ENCODE results near the gene CACNA1G.

Gene CACNA1G

DNA sequence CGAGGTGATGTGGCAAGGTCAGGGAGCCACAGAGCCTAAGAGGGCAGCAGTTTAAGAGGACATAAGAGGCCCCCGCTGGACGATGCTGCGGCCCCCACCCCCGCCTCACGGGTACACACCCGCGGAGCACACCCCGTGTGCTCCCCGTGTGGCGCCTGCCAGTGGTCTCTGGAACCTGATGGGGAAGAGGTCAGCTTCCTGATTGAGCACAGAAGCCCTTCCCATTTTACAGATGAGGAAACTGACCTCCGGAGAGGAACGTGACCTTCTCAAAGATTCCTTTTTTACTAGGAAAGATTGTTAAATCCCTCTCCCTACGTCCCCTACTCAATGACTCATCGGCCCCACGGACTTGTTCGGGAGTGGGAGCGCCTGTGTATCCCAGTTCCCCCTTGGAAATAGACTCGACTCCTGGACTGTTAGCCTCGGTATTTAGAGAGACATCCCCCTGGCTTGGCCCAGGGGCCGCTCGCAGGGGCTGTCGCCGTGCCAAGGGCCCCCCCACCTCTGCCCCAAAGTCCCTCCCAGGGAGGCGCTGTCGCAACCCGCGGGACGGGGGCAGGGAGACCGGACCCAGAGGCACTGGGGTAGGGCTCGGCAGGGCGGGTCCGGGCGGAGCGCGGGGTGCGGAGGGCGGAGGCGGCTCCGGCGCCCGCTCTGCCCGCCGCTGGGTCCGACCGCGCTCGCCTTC, 73.9 kb downstream of the CACNA1G start, which contains the start of gene ABCC3:
TSS of gene ABCC3 (plus strand) at position 658 of the 691 bp plus-strand sequence. CDS start 56 bp downstream, outside the sequence.
- DNase-seq (ENCODE audit: low spot score): no peak

DNA sequence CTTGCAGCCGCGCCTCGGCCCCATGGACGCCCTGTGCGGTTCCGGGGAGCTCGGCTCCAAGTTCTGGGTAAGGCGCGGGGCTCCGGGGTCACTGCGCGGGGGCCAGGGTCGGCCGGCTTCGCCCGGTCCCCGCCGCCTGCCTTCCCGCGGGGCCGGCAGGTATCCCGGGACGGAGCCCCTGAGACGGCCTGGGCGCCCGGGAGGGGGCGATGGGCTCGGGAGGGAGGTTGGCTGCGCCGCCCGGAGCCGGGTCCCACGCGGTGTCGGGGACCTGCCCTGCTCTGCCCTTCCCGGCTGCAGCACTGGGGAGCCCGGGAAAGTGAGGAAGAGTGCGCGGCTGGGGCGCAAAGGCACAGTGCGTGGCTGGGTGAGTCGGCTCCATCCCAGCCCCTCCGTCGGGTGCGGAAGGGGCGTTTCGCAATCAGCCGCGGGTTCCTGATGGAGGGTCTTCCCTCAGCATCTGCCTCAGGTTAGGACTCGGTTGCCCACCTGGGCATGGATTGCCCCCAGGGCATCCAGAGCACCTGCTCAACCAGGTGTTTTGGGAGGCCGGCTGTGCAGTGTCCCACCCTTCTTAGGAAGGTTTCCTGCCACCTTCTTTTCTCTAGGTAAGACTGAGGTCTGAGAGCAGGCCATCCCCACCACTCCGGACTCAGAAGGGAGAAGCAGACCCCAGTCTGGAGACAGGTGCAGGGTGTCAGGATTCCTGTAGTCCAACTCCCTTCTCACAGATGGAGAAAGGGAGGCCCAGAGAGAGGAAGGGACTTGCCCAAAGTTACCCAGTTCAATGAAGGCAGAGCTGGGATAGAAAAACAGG, 74.6 kb downstream of the CACNA1G start:
- DNase-seq (ENCODE audit: low spot score): no peak

DNA sequence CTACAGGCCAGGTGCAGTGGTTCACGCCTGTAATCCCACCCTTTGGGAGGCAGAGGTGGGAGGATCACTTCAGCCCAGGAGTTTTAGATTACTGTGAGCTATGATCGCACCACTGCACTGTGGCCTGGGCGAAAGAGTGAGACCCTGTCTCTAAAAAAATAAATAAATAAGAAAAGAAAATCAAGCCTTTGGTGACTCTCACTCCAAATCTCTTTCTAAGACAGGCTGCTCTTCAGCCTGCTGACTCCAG, 75.1 kb downstream of the CACNA1G start:
- DNase-seq (ENCODE audit: low spot score): no peak

- DNase-seq (ENCODE audit: low spot score): no peak
These were observed 75.7 kb downstream of the CACNA1G start for GRCh38 chr17:50635982-50636803.

- no peak for DNase-seq (ENCODE audit: low spot score)
These were observed 76.3 kb downstream of the CACNA1G start for GRCh38 chr17:50636804-50637195.

DNA sequence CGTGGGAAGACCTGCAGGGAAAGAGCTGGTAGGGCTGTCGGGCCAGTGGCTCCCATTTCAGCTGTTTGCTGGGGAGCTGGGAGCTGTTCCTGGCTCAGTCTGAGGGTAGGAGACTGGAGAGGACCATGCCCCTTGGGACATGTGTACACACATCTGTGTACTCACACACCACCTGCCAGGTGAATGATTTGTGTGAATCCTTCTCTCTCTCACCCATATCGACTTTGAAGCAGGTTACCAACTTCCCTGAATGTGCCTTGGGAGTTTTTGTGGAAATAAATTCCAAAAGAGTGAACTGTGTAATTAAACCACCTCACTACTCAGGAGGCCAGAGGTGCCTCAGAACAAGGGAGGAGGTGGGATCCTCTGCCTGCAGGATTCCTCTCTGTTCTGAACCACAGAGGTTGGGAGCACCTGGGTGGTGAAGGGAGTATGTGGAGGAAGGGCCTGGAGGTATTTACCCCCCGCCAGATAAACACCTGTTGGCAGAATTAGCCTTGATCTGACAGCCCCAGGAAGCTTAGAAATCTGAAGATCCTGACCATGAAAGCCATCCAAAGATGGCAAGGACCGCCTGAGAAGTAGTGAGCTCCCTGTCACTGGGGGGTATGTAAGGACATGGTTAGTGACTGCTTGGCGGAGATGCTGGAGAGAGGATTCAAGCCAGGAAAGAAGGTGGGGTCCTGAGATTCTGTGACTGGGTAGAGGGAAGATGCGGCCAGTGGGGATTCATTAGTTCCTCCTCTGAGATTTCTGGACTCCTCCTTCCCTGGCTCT, 77.5 kb downstream of the CACNA1G start:
- no peak for DNase-seq (ENCODE audit: low spot score)

DNA sequence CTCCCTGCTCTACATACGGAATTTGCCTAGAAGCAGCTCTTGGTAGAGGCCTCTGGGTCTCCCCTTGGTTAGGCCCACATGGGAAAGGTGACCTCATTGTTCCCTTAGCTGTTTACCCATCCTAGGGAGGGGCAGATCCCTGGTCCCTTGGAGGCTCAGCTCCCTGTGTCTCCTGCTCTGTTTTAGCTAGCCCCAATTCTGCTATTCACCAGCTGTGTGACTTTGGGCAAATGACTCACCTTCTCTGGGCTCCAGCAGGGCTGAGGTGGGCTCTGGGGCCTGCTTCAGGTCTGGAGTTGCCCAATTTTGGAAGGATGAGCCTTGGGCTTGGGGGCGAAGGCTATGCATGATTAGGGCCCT, 78.1 kb downstream of the CACNA1G start:
- no peak for DNase-seq (ENCODE audit: low spot score)

GRCh38 chr17:50638966-50639713, 78.6 kb downstream of the CACNA1G start:
- DNase-seq (ENCODE audit: low spot score): no peak

GRCh38 chr17:50640686-50641351, 80.3 kb downstream of the CACNA1G start:
- DNase-seq (ENCODE audit: low spot score): no peak

DNA sequence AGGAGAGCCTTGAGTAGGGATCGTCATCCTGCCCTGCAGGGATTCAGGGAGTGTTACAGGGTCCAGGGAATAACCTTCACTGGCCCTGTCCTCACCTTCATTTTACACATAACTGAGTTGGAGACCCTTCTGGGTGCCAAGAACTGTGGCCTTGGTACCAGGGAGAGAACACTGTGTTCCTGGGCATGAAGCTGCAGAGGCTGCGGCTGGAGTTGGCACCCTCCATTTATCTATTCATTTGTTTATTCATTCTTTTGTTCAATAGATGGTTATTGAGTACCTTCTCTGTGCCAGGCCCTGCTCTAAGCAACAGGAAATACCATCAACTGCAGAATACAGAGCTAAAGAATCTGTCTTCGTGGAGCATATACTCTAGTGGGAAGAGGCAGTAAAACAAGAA, 80.8 kb downstream of the CACNA1G start:
- no peak for DNase-seq (ENCODE audit: low spot score)

GRCh38 chr17:50642071-50642721, 81.7 kb downstream of the CACNA1G start:
- no peak for DNase-seq (ENCODE audit: low spot score)

DNA sequence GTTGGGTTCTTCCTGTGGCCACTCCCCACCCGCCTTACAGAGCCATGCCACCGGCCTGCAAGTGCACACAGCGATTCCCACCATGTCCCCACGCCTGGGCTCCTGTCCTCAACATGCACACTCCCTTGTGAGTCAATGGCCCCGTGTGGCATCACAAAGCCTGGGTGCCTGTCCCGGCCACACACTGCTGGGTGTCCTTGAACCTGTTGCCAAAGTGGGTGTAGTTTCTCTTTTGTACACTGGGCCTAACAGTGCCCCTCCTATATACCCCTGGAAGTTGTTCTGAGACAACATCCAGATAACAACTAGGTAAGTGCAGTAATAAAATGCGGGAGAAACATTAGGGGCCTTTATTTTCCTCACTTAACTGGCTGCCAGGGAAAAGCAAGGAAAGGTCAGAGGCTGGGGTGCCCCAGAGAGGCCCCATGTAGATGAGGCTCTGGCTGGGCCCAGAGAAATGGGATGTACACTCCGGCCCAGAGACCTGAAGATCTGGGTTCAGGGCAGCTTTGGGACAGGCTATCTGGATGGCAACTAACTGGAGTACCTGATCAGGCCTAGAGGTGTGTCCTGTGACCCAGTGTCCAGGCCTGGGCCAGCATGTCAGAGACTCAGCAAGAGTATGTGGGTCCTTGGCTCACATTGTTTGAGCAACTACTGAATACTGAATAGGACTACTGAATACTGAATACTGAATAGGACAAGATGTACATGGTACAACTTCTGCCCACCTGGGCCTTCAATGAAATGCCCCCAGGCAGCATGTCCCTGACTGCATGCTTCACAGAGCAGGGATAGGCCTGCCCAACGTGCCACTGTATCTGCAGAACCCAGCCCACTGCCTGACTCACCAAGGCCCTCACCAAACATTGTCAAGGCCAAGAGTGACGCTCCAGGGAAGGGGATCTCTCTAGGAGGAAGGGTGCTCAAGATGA, 82.5 kb downstream of the CACNA1G start:
- no peak for DNase-seq (ENCODE audit: low spot score)

DNA sequence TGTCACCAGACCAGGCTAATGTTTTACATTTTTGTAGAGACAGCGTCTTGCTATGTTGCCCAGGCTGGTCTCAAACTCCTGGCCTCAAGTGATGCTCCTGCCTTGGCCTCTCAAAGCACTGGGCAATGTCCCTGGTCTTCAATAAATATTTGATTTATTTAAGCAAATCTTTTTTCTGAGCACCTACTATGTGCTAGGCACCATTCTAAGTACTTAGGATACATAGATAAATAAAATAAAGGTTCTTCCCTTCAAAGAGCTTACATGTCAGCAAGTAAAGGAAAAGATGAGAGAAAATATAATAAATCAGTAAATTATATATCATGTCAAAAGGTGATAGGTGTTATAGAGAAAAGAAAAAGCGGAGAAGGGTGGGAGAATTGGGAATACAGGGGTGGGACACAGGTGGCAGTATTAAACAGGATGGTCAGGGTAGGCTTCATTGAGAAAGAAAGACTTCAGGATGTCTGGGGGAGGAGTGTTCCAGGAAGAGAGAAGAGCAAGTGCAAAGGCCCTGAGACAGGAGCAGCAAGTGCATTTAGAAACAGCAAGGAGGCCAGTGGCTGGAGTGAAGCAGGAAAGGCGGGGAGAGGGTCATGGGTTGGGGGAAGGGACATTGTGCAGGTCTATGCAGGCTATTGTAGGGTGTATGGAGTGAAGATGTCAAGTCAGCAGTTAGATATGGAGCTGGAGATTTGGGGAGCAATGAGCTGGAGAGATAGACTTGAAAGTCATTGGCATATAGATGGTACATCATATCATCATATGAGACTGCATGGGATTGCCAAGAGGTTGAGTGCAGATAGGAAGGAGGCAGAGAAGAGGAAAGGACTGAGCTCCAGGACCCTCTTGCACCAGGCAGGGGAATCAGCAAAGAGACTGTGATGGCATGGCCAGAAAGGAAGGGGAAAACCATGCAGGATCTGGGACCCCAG, 85.5 kb downstream of the CACNA1G start:
- DNase-seq (ENCODE audit: low spot score): no peak

DNA sequence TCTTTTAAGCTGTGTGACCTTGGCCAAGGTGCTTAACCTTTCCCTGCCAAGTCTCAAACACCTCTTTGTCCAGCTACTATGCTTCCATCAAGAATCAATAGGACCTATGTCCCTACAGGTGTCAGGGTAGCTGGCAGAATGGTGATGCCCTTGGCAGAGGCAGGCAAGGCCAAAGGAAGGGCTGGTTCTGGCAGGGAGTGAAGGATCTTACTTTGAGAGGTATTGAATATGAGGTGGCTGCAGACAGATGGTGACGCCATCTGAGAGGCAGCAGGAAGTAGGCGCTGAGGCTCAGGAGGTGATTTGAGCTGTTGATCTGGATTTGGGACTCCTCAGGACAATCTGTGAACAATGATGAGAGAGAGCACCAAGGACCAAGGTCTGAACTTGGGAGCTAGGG, 86.7 kb downstream of the CACNA1G start:
- DNase-seq (ENCODE audit: low spot score): no peak

DNA sequence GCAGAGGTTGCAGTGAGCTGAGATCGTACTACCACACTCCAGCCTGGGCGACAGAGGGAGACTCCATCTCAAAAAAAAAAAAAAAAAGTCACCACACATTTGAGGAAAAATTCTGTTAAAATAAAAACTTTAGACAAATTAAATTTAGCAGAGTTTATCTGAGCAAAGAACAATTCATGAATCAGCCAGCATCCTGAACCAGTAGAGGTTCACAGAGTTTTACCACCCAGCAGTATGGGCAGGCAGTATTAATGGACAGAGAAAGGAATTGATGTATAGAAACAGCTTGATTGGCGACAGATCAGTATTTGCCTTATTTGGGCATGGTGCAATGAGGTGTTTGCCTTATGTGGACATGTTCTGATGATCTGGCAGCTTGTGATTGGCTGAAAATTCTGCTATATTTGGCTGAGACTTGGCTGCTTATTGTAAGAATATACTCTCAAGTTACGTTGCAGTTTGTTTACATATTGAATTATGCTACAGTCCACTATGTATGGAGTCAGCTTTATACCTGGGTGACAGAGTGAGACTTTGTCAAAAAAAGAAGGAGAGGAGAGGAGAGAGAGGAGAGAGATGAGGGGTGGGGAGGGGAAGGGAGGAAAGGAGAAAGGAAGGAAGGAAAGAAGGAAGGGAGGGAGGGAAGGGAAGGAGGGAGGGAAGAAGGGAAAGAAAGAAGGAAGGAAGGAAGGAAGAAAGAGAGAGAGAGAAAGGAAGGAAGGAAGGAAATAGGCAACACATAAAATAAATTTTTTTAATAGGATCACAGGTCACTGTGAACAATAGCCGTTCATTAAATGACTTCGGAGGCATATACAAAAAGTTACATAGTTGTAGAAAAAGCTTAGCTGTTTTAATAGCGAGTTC, 88.8 kb downstream of the CACNA1G start:
- DNase-seq (ENCODE audit: low spot score): no peak

DNA sequence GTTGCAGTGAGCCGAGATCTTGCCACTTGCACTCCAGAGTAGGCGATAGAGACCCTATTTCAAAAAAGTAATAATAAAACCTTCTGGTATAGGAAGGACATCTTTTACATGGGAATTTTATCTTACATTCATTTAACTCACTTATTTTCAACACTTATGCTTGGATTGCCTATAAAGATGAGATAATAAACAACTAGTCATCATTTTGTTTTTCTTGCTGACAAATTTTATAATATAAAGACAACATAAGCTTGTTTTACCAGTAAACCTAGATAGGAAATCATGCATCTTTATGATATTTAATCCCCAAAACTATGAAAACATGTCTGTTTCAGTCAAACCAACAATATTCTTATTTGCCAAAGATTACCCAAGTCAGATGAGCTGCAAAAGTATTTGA, 91.1 kb downstream of the CACNA1G start:
- DNase-seq (ENCODE audit: low spot score): no peak

DNA sequence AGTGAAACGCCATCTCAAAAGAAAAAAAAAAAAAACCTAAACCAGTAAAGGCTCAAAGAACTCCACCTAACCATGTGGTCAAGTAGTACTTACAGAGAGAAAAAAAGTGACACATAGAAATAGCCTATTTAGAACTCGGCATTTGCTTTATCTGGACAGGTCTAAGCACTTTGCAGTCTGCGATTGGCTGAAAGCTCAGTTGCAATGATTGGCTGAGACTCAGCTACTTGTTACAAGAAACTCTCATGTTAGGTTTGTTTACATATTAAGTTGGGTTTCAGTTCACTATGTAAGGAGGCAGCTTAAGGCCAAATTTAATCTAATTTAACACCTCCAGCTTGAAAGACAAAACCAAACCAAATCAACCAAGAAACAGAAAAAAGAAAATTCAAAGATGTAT, 93.2 kb downstream of the CACNA1G start:
- no peak for DNase-seq (ENCODE audit: low spot score)
